HG02938 (cell line): ENCODE results near the gene BMERB1.
"Not testable (repeated sequence)": the region's sequence is repeated elsewhere in the genome, so short reads cannot be mapped to it uniquely, and the experiment has no call there.

ENCODE experiments used
- ATAC-seq: cut with Tn5 transposase; IDR thresholded peaks from one replicate; pipeline ENCODE4 v1.9.1; 2021; ENCODE audit warnings: mild to moderate bottlenecking, moderate library complexity; ENCODE audit not compliant: unreplicated experiment

The BMERB1 gene

DNA sequence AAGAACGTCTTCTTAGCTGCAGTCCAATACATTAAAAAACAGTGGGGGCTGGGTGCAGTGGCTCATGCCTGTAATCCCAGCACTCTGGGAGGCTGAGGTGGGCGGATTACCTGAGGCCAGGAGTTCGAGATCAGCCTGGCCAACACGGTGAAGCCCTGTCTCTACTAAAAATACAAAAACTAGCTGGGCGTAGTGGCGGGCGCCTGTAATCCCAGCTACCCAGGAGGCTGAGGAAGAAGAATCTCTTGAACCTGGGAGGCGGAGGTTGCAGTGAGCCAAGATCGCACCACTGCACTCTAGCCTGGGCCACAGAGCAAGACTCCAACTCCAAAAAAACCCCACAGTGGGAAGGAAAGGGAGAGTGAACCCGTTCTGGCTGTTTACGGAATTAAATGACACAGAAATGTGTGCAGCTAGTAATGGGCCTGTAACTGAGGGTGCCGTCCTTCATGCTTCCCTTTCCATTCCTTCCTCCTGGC lies 172.9 kb downstream of the BMERB1 start:
- ATAC-seq: not testable (repeated sequence)

DNA sequence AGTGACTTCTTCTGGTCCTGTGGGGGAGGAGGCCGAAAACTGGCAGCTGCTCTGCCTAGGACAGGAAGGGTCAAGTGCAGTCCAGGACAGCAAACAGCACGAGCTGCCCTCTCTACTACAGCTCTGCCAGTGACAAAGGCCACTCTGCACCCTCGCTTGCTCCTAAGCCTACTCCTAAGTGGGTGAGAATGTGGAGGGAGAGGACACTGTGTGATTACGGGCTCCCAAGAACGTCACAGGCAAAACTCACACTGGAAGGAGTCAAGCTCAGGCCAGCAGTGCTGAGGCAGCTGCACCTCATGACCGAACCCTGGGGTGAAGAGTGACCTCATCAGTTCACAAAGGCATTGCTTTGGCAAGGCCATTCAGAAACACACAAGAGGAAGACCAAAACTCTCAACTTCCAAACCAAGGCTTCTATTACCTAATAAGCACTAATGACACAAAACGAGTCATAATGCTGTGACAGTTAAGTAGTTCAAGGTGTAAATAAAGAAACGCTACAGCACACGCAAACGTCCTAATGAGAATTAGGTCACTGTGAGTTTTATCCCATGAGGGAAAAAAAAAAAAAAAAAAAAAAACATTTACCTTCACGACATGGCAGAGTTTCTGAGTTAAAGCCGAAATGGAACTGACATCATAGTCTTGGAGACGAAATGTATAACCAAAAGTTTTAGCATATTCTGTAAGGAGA lies 173.5 kb downstream of the BMERB1 start:
- ATAC-seq: no peak

DNA sequence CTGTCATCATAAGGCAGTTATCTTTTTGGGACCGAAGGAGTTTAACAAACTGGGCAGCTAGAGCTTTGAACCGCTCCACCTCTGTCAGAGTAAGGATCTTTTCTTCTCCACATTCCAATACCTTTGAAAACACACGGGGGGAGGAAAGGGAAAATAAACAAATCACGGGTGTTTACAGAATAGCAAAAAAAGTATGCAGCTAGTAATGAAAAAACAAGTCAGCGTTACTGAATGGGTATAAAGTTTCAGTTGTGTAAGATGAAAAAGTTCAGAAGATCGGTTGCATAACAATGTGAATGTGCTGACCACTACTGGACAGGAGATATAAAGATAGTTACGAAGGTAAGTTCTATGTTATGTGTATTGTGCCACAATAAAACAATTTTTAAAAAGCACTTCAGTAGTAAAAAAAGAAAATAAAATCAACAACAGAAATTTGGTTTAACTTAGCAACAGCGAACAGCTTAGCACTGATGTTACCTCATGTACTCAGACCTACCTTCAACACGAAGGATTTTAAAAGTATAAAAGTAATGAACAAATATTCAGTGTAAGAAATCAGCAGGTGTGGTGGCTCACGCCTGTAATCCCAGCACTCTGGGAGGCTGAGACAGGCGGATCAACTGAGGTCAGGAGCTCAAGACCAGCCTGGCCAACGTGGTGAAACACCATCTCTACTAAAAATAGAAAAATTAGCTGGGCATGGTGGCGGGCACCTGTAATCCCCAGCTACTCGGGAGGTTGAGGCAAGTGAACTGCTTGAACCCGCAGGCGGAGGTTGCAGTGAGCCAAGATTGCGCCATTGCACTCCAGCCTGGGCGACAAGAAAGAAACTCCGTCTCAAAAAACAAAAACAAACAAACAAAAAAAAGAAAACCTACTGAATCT lies 174.3 kb downstream of the BMERB1 start:
- ATAC-seq: no peak

- ATAC-seq: no peak
Observed at GRCh38 chr16:15609286-15609649, 174.9 kb downstream of the BMERB1 start.

DNA sequence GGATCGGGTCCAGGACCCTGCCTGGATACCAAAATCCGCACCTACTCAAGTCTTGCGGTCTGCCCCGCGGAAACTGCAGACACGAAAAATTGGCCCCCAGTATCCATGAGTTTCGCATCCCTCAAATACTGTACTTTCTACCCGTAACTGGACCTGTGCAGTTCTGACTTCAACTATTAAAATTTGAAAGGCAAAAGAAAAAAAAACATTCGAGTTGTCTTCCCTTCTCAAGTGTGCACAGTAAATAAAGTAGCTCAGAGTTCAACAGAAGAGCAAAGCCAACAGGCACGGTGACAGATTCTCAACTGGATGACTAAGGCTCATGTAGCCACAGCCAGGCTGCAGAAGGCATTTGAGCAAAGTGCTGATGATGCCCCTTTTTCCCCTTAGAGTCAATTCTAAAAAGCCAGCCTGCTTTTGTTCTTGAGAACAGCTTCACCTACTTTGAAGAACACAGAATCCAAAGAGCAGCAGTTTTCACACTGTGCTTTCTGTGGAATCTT lies 176.0 kb downstream of the BMERB1 start:
- ATAC-seq: no peak

- ATAC-seq: no peak
Observed at GRCh38 chr16:15611610-15612009, 177.2 kb downstream of the BMERB1 start.

DNA sequence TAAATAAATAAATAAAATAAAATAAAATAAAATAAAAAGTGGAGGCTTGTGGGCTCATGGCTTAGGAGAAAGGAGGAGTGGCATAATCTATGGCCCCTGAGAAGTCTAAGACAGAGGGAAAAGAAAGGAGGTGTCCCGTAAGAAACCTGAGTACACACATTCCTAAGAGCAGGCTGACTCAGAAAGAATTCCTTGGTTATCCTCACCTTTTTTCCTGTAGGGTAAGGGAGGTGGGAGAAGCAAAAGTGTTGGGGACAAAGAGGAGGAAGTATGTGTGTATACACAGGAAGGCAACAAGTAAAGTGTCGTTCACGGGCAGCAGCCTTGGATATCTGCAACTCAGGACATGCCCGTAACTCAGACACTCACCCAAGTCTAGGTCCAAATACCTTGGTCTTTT lies 179.3 kb downstream of the BMERB1 start:
- ATAC-seq: no peak

DNA sequence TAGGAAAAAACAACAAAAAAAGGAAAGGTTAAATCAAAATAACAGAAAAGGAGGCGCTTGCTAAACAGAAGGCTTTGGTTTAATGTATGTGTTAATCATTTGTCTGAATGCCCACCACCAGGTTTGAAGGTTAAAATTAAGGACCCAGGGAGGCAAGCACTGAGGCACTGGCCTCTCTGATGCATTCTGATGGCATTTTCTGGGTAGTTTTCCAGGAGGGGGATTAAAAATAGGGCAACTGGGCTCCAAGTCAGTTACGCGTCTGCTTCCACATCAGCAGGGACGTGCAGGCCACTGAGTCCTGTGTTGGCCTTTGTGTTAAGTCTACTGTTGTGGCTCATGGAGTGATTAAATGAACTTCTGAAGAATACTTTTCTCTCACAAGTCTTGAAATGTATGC lies 181.6 kb downstream of the BMERB1 start:
- no peak for ATAC-seq

GRCh38 chr16:15616475-15617165 lies 182.2 kb downstream of the BMERB1 start:
- ATAC-seq: no peak

- no peak for ATAC-seq
Observed at GRCh38 chr16:15617901-15618300, 183.5 kb downstream of the BMERB1 start.

- ATAC-seq: no peak
Observed at GRCh38 chr16:15618392-15618791, 184.0 kb downstream of the BMERB1 start.

- no peak for ATAC-seq
Observed at GRCh38 chr16:15620611-15621195, 186.3 kb downstream of the BMERB1 start.

GRCh38 chr16:15621456-15621855 lies 187.1 kb downstream of the BMERB1 start:
- ATAC-seq: no peak

- ATAC-seq: no peak
Observed at GRCh38 chr16:15621889-15622288, 187.5 kb downstream of the BMERB1 start.

DNA sequence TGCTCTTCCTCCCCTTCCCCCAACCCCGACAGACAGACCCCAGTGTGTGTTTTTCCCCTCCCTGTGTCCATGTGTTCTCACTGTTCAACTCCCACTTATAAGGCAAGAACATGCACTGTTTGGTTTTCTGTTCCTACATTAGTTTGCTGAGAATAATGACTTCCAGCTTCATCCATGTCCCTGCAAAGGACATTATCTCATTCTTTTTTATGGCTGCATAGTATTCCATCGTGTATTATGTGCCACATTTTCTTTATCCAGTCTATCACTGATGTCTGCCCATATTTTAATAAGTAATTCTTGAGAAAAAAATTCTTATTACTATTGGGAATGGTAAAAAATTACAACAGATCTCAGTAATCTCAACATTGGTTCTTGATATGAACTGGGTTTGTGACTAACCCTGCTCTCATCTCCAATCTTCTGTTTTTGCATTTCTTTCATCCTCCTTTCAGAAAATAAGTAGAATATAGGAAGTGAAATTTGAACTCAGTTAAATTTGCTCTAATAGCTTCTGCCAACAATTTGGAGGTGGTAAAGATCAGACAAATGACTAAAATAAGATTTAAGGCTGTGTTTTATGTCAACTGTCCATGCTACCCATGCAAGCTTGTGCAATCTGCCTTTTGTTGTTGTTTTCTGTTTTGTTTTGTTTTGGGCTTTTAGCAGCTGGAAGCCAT lies 197.5 kb downstream of the BMERB1 start:
- no peak for ATAC-seq

GRCh38 chr16:15635926-15636325 lies 201.5 kb downstream of the BMERB1 start:
- no peak for ATAC-seq

- no peak for ATAC-seq
Observed at GRCh38 chr16:15636392-15636873, 202.0 kb downstream of the BMERB1 start.
